K562 (cell line): ENCODE data around the gene FASTKD1. TPM values are rescaled to one million over a fixed set of nuclear protein-coding genes. Genes with fewer than 3 reads are reported as not detected.
"Not testable (repeated sequence)": the region's sequence is repeated elsewhere in the genome, so short reads cannot be mapped to it uniquely, and the experiment has no call there.

Experiments
- ATAC-seq: fragments of 200-7000 bp; cut with Tn5 transposase; 3 replicates; pipeline ENCODE4 v1.9.1; 2020; ENCODE audit warnings: moderate library complexity
- BruUV-seq: library from RNA; stranded (reverse); fragments of 400-500 nt; replicated peaks from 2 replicates; lab custom pipeline; 2021; lab: Mats Ljungman, UMichigan
- CTCF ChIA-PET: fragments of 300-600 bp; formaldehyde crosslinking; extraction: SDS; loops from one replicate; lab custom pipeline; 2021; ENCODE audit warnings: low intra/inter-chr PET ratio; lab: Yijun Ruan, JAX
- POLR2A ChIA-PET: fragments of 300-600, 350-650 bp; sonication (Branson Sonifier 250); formaldehyde crosslinking; extraction: SDS; loops from one replicate; lab custom pipeline; 2021; ENCODE audit warnings: antibody characterized with exemption, inconsistent platforms; lab: Yijun Ruan, JAX
- DNase-seq, 4 experiments: peaks; one replicate each; pipeline versions ENCODE4 v3.0.0 to v3.0.0-alpha.2; 2011 to 2018; ENCODE audit warnings: low spot score in 3 of 4, mixed read lengths in 3 of 4; ENCODE audit errors: extremely low read depth in 1 of 4
- FAIRE-seq: peaks from 2 replicates; lab custom pipeline; 2011; peaks lifted over from hg19 to GRCh38; lab: Jason Lieb, UNC
- H2AFZ ChIP-seq: 2 replicates; pipeline ENCODE4 v1.6.0; 2011; ENCODE audit warnings: low read depth, low read length, control low read depth, inconsistent platforms
- H3K27ac ChIP-seq: fragments of 200-600 bp; 3 replicates; pipeline ENCODE4 v1.8.0; 2011; ENCODE audit warnings: low read depth, mild to moderate bottlenecking, control low read depth, inconsistent platforms, low read length, moderate library complexity, mixed read lengths; ENCODE audit errors: extremely low read depth
- H3K27me3 ChIP-seq, 2 experiments: fragments of 300-600 bp in 1 of 2; 2 replicates in 1 of 2; 3 replicates in 1 of 2; pipeline versions ENCODE4 v1.6.0 to v1.8.0; 2011; ENCODE audit warnings: inconsistent platforms in 2 of 2, low read length in 2 of 2, mild to moderate bottlenecking in 1 of 2, mixed read lengths in 1 of 2, moderate library complexity in 1 of 2; ENCODE audit not compliant: control insufficient read depth in 2 of 2, insufficient read depth in 2 of 2
- H3K36me3 ChIP-seq: fragments of 300-600 bp; 3 replicates; pipeline ENCODE4 v1.8.0; 2011; ENCODE audit warnings: mild to moderate bottlenecking, low read length, inconsistent platforms; ENCODE audit not compliant: control insufficient read depth, insufficient read depth
- H3K4me1 ChIP-seq, 2 experiments: fragments of 200-600 bp in 1 of 2; replicated peaks in 1 of 2; 2 replicates in 1 of 2; 3 replicates in 1 of 2; pipeline versions ENCODE4 v1.5.1 to v1.8.0; 2011; ENCODE audit warnings: inconsistent platforms in 2 of 2, low read length in 2 of 2, mild to moderate bottlenecking in 1 of 2, mixed read lengths in 1 of 2, moderate library complexity in 1 of 2; ENCODE audit not compliant: control insufficient read depth in 2 of 2, insufficient read depth in 2 of 2
- H3K4me2 ChIP-seq: 2 replicates; pipeline ENCODE4 v1.6.1; 2011; ENCODE audit warnings: low read length, control low read depth, inconsistent platforms, mixed read lengths; ENCODE audit not compliant: insufficient read depth
- H3K4me3 ChIP-seq: fragments of 200-600 bp; sonication (generic), shearing (Covaris generic); 2 replicates; pipeline ENCODE4 v1.5.1; 2016; ENCODE audit warnings: control low read depth, inconsistent platforms
- H3K79me2 ChIP-seq: fragments of 200-600 bp; 3 replicates; pipeline ENCODE4 v1.8.0; 2011; ENCODE audit warnings: low read length, inconsistent platforms; ENCODE audit not compliant: control insufficient read depth, insufficient read depth
- H3K9ac ChIP-seq, 2 experiments: 2 replicates each; pipeline versions ENCODE4 v1.6.0 to v1.6.1; 2011; ENCODE audit warnings: low read depth in 2 of 2, low read length in 2 of 2, control low read depth in 1 of 2, inconsistent platforms in 1 of 2, mild to moderate bottlenecking in 1 of 2, mixed read lengths in 1 of 2; ENCODE audit not compliant: insufficient read depth in 1 of 2
- H3K9me1 ChIP-seq: one replicate; pipeline ENCODE4 v1.6.0; 2011; ENCODE audit warnings: inconsistent platforms, mild to moderate bottlenecking, low read length, moderate library complexity; ENCODE audit not compliant: control insufficient read depth, insufficient read depth
- H3K9me3 ChIP-seq: replicated peaks from 2 replicates; pipeline ENCODE4 v1.5.1; 2011; ENCODE audit warnings: low read depth, low read length, inconsistent platforms; ENCODE audit not compliant: control insufficient read depth, insufficient read depth
- H4K20me1 ChIP-seq: replicated peaks from 2 replicates; pipeline ENCODE4 v1.6.1; 2011; ENCODE audit warnings: low read length, inconsistent platforms, mixed read lengths; ENCODE audit not compliant: control insufficient read depth, insufficient read depth
- ADNP ChIP-seq: fragments of 200-800 bp; sonication (Bioruptor generic); IDR thresholded peaks from 2 replicates; pipeline ENCODE4 v1.6.1; 2016; ENCODE audit warnings: missing genetic modification characterization, missing compliant biosample characterization
- ATF7 ChIP-seq: fragments of 450-650 bp; IDR thresholded peaks from 2 replicates; pipeline ENCODE4 v1.7.1; 2014; ENCODE audit warnings: mild to moderate bottlenecking, moderate library complexity
- CBFA2T3 ChIP-seq: fragments of 450-650 bp; IDR thresholded peaks from 2 replicates; pipeline ENCODE4 v1.6.1; 2017
- CC2D1A ChIP-seq: fragments of 450-650 bp; IDR thresholded peaks from 2 replicates; pipeline ENCODE4 v1.6.1; 2017; ENCODE audit warnings: mild to moderate bottlenecking
- CXXC5 ChIP-seq: fragments of 250-450 bp; sonication (Bioruptor Pico); IDR thresholded peaks from 2 replicates; pipeline ENCODE4 v1.8.0; 2022; ENCODE audit warnings: inconsistent platforms, mild to moderate bottlenecking, moderate library complexity
- DPF2 ChIP-seq: fragments of 450-650 bp; IDR thresholded peaks from 2 replicates; pipeline ENCODE4 v1.6.1; 2016
- FOSL1 ChIP-seq: fragments of 200-800 bp; sonication (Bioruptor generic); conservative IDR thresholded peaks from 2 replicates; pipeline ENCODE4 v1.6.1; 2016; ENCODE audit warnings: missing genetic modification characterization, missing compliant biosample characterization
- GATA2 ChIP-seq: sonication (generic); formaldehyde crosslinking; IDR thresholded peaks from 2 replicates; pipeline ENCODE4 v1.4.0; 2020; ENCODE audit warnings: mild to moderate bottlenecking, missing genetic modification reagents
- JUND ChIP-seq, 2 experiments: IDR thresholded peaks; 2 replicates in 1 of 2; 3 replicates in 1 of 2; pipeline ENCODE4 v1.6.1; 2011; ENCODE audit warnings: borderline replicate concordance in 2 of 2, low read depth in 2 of 2, low read length in 2 of 2, improper control_type of control experiment in 1 of 2, missing biosample characterization in 1 of 2, missing genetic modification characterization in 1 of 2, missing genetic modification reagents in 1 of 2
- KDM1A ChIP-seq, 2 experiments: fragments of 450-650 bp; IDR thresholded peaks; 2 replicates each; pipeline ENCODE4 v1.6.1; 2016; ENCODE audit warnings: mild to moderate bottlenecking in 2 of 2
- LARP7 ChIP-seq: fragments of 450-650 bp; IDR thresholded peaks from 2 replicates; pipeline ENCODE4 v1.6.1; 2016
- NR2C1 ChIP-seq, 2 experiments: fragments of 450-650 bp; IDR thresholded peaks; 2 replicates each; pipeline ENCODE4 v1.6.1; 2017; ENCODE audit warnings: mild to moderate bottlenecking in 2 of 2, antibody characterized with exemption in 1 of 2, inconsistent platforms in 1 of 2, missing compliant biosample characterization in 1 of 2, missing genetic modification characterization in 1 of 2
- SMARCA4 ChIP-seq: fragments of 450-650 bp; IDR thresholded peaks from 2 replicates; pipeline ENCODE4 v1.6.1; 2016
- SMARCC2 ChIP-seq: fragments of 450-650 bp; IDR thresholded peaks from 2 replicates; pipeline ENCODE4 v1.6.1; 2017; ENCODE audit warnings: antibody characterized with exemption, moderate library complexity, mild to moderate bottlenecking, low read depth
- SMARCE1 ChIP-seq: fragments of 450-650 bp; IDR thresholded peaks from 2 replicates; pipeline ENCODE4 v1.7.1; 2016; ENCODE audit warnings: mild to moderate bottlenecking
- TRIM24 ChIP-seq, 2 experiments: fragments of 450-650 bp; IDR thresholded peaks; 2 replicates each; pipeline ENCODE4 v1.6.1; 2016
- TRIM28 ChIP-seq: fragments of 450-650 bp; IDR thresholded peaks from 2 replicates; pipeline ENCODE4 v1.6.1; 2017
- WGBS: fragments of 100-300 bp; shearing (Covaris generic); methylation state at CpG from one replicate; pipeline ENCODE4 v1.1.6; 2016; ENCODE audit warnings: low coverage, mixed read lengths; ENCODE audit not compliant: insufficient coverage; ENCODE audit errors: missing lambda C conversion rate; 5-methylcytosine and 5-hydroxymethylcytosine counted together
- in situ Hi-C: fragments of 300-500 bp; cut with MboI; formaldehyde crosslinking; loops from 4 replicates; pipeline ENCODE4 v1.15.0; 2018; ENCODE audit warnings: inconsistent platforms, mixed read lengths
- intact Hi-C: fragments of 100-400 bp; cut with micrococcal nuclease; formaldehyde crosslinking; loops from 2 replicates; pipeline ENCODE4 v1.14.2; 2022
- polyA plus RNA-seq, 8 experiments: library from polyadenylated mRNA; depleted of rRNA in 4 of 8; stranded (reverse) in 5 of 8; unstranded in 3 of 8; fragments of >200 nt; fragmentation: Nextera tagmentation in 2 of 8; fragmentation: Illumina TruSeq in 1 of 8; extraction: Ambion mirVana in 2 of 8; extraction: Trizol in 1 of 8; gene quantifications; 2 replicates each; pipeline versions ENCODE4 v1.2.1 to v1.2.3, GENCODE V29; 2011 to 2014; ENCODE audit warnings: inconsistent platforms in 1 of 8, missing spikeins in 1 of 8
- total RNA-seq, 7 experiments: library from RNA; depleted of rRNA in 6 of 7; stranded (reverse); fragments of >200 nt in 6 of 7; fragmentation: Illumina TruSeq in 2 of 7; extraction: Trizol in 2 of 7; gene quantifications; 2 replicates each; pipeline versions ENCODE4 v1.2.1 to v1.2.3, GENCODE V29; 2011 to 2021; ENCODE audit warnings: low replicate concordance in 1 of 7
- TF ChIP-seq, protein P1 (sequence below), 2 experiments: fragments of 450-650 bp in 1 of 2; sonication (generic) in 1 of 2; formaldehyde crosslinking in 1 of 2; IDR thresholded peaks in 1 of 2; conservative IDR thresholded peaks in 1 of 2; 2 replicates each; pipeline versions ENCODE4 v1.6.1 to v1.8.1; 2016 to 2023; ENCODE audit warnings: mild to moderate bottlenecking in 2 of 2, moderate library complexity in 2 of 2, inconsistent platforms in 1 of 2, missing genetic modification reagents in 1 of 2

The FASTKD1 gene
- total and polyA plus RNA-seq, 9 of the 15 experiments (the other 6 are each of a cell fraction or from before 2014, with no cell fraction given), result 63.5 to 134 (median 119) TPM

DNA sequence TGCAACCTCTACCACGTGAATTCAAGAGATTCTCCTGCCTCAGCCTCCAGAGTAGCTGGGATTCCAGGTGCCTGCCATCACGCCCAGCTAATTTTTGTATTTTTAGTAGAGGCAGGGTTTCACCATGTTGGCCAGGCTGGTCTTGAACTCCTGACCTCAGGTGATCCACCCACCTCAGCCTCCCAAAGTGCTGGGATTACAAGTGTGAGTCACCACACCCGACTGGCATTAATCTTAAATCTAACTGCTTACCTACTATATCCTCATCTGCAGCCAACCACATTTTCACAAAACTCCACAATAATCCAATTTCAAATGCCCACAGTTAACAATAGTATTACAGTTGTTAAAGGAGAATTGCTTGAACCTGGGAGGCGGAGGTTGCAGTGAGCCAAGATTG lies 2.9 kb downstream of the FASTKD1 start:
- H3K9me1 ChIP-seq; FAIRE-seq; H2AFZ ChIP-seq; CTCF ChIA-PET; POLR2A ChIA-PET; H4K20me1 ChIP-seq; BruUV-seq; H3K9me3 ChIP-seq; H3K27me3 ChIP-seq; in situ Hi-C loops; DNase-seq; TF ChIP-seq NR2C1 (tag; IDR thresholded peaks at IDR 0.05); JUND (IDR thresholded peaks at IDR 0.05; ENCODE audit: borderline replicate concordance, low read depth, low read length): not testable (repeated sequence)
- H3K36me3 ChIP-seq, result peaks cover 39% of the 10 kb centered on the region
- peaks cover 4 to 18% of the 10 kb centered on the region in 2 experiments; a peak in 4 of 5 replicates for H3K4me1 ChIP-seq
- H3K9ac ChIP-seq, result peak overlapping the region; percentile 31 to 80; a peak in 3 of 4 replicates
- peak; percentile 1; the same call in 1 of the 3 replicates for ATAC-seq
- peak overlapping the region; percentile 23 for H3K4me3 ChIP-seq
- H3K27ac ChIP-seq, result peak overlapping the region; percentile 85; the same call in 1 of the 3 replicates
- intact Hi-C loops, result loop anchor here (5.0 to 10.0 kb wide), 2 partner anchors 102 to 354 kb away; no protein-coding TSS in a partner anchor
- H3K79me2 ChIP-seq, result peaks cover 66% of the 10 kb centered on the region
- 53% methylated on average over 4 of the region's 4 CpGs for WGBS
- peak overlapping the region; percentile 63 for H3K4me2 ChIP-seq
- TF ChIP-seq CBFA2T3 (0 out of 2 replicates have a peak, but pooled peaks have one; percentile 8), LARP7 (peak; percentile 61; the same call in 1 of the 2 replicates), CC2D1A (peak; percentile 21; the same call in 1 of the 2 replicates), ADNP (peak; percentile 63; the same call in 1 of the 2 replicates), FOSL1 (tag) (peak; percentile 57), GATA2 (CRISPR knock-in tag) (peak; percentile 34; the same call in 1 of the 2 replicates), NR2C1 (IDR thresholded peaks at IDR 0.05) (peak; percentile 18; the same call in 1 of the 2 replicates), TRIM28 (0 out of 2 replicates have a peak, but pooled peaks have one; percentile 18), SMARCE1 (0 out of 2 replicates have a peak, but pooled peaks have one; percentile 47), CXXC5 (CRISPR knock-in tag) (0 out of 2 replicates have a peak, but pooled peaks have one; percentile 28), KDM1A (IDR thresholded peaks at IDR 0.05) (peak in 1 of 2 experiments; percentile 71; a peak in 2 of 4 replicates), SMARCC2 (0 out of 2 replicates have a peak, but pooled peaks have one; percentile 40), JUND (tag; IDR thresholded peaks at IDR 0.05; ENCODE audit: borderline replicate concordance, low read depth, low read length) (0 out of 3 replicates have a peak, but pooled peaks have one; percentile 36), TRIM24 (IDR thresholded peaks at IDR 0.05) (peak; percentile 23 to 33; a peak in 1 of 4 replicates), DPF2 (peak; percentile 78), SMARCA4 (peak; percentile 65), ATF7 (0 out of 2 replicates have a peak, but pooled peaks have one; percentile 28)
- TF ChIP-seq, protein P1, sequence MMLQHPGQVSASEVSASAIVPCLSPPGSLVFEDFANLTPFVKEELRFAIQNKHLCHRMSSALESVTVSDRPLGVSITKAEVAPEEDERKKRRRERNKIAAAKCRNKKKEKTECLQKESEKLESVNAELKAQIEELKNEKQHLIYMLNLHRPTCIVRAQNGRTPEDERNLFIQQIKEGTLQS (IDR thresholded peaks at IDR 0.05), result peak; percentile 76
- TF ChIP-seq, protein P1 (CRISPR knock-in tag; conservative IDR thresholded peaks at IDR 0.05), result not testable (repeated sequence)
